Jurkat, Clone E6-1 (cell line): Measurements from ENCODE around the gene TNNC1.

Experiments
- DNase-seq: peaks from one replicate; pipeline ENCODE4 v3.0.0-alpha.2; 2011; ENCODE audit warnings: low read depth, low spot score
- H3K4me3 ChIP-seq: 2 replicates; pipeline ENCODE4 v1.5.1; 2011; ENCODE audit warnings: mild to moderate bottlenecking, low read length, control low read depth, moderate library complexity

Gene TNNC1

GRCh38 chr3:52406791-52407510, 46.9 kb downstream of the TNNC1 start:
- DNase-seq, result no peak
- peak overlapping the region; percentile 33 for H3K4me3 ChIP-seq

GRCh38 chr3:52406231-52406661, 47.6 kb downstream of the TNNC1 start:
- DNase-seq, result peak; percentile 96
- peak overlapping the region; percentile 45 for H3K4me3 ChIP-seq

- DNase-seq, result no peak
These were observed 48.2 kb downstream of the TNNC1 start for GRCh38 chr3:52405601-52406110.

GRCh38 chr3:52405066-52405465, 48.8 kb downstream of the TNNC1 start:
- DNase-seq, result no peak
- H3K4me3 ChIP-seq, result peak overlapping the region; percentile 45

More at GRCh38 chr3:52405601-52406110, 48.2 kb downstream of the TNNC1 start:
- H3K4me3 ChIP-seq, result peak overlapping the region; percentile 45

- H3K4me3 ChIP-seq, result no peak overlapping the region
- DNase-seq, result no peak
These were observed 49.5 kb downstream of the TNNC1 start for GRCh38 chr3:52404391-52404790.

- no peak for DNase-seq
- no peak overlapping the region for H3K4me3 ChIP-seq
These were observed 49.9 kb downstream of the TNNC1 start for GRCh38 chr3:52403955-52404354.

- DNase-seq, result no peak
These were observed 50.5 kb downstream of the TNNC1 start for GRCh38 chr3:52403271-52403841.

GRCh38 chr3:52402706-52403270, 51.1 kb downstream of the TNNC1 start:
- DNase-seq, result no peak
- H3K4me3 ChIP-seq, result no peak overlapping the region

More at GRCh38 chr3:52403271-52403841, 50.5 kb downstream of the TNNC1 start:
- H3K4me3 ChIP-seq, result no peak overlapping the region

- no peak for DNase-seq
- H3K4me3 ChIP-seq, result no peak overlapping the region
These were observed 51.7 kb downstream of the TNNC1 start for GRCh38 chr3:52402101-52402521.

GRCh38 chr3:52401551-52401950, 52.3 kb downstream of the TNNC1 start:
- DNase-seq, result no peak
- no peak overlapping the region for H3K4me3 ChIP-seq
